Measurements from ENCODE around the gene PARD3B. TPM values are rescaled to one million over a fixed set of nuclear protein-coding genes. Genes with fewer than 3 reads are reported as not detected.

PARD3B gene
- total RNA-seq, 1 donor from 2014 or later, result 23.8 TPM

DNA sequence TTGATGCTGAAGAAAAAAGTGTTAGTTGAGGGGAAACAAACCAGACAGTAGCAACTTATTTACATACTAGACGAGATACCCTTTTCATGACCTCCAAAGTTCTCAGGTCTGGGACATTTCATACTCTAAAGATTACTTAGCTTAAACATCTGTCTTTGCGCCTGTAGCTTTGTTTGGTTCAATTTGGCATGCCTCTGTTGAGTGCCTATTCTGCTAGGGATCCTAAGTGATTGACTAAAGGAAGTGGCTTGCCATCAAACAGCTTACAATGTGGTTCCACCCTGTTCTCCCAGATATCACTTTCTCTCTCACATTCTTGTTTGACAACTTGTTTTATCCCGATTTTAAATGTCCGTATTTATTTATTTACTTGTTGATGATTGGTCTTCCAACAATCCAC is 488.8 kb downstream of the PARD3B start:
- Histone ChIP-seq H3K27me3 (ENCODE audit: low read depth) (no peaks in the 10 kb centered on the region), H3K27ac (no peak overlapping the region), H3K4me3 (no peak overlapping the region), H3K4me1 (no peaks in the 10 kb centered on the region), H3K9me3 (no peaks in the 10 kb centered on the region), H3K36me3 (no peaks in the 10 kb centered on the region)
- TF ChIP-seq, protein P1, sequence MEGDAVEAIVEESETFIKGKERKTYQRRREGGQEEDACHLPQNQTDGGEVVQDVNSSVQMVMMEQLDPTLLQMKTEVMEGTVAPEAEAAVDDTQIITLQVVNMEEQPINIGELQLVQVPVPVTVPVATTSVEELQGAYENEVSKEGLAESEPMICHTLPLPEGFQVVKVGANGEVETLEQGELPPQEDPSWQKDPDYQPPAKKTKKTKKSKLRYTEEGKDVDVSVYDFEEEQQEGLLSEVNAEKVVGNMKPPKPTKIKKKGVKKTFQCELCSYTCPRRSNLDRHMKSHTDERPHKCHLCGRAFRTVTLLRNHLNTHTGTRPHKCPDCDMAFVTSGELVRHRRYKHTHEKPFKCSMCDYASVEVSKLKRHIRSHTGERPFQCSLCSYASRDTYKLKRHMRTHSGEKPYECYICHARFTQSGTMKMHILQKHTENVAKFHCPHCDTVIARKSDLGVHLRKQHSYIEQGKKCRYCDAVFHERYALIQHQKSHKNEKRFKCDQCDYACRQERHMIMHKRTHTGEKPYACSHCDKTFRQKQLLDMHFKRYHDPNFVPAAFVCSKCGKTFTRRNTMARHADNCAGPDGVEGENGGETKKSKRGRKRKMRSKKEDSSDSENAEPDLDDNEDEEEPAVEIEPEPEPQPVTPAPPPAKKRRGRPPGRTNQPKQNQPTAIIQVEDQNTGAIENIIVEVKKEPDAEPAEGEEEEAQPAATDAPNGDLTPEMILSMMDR (IDR thresholded peaks at IDR 0.05), result no peak
- intact Hi-C loops (cut with DNase I), result no loop called here
- ATAC-seq, result no peak
- no peak for DNase-seq

DNA sequence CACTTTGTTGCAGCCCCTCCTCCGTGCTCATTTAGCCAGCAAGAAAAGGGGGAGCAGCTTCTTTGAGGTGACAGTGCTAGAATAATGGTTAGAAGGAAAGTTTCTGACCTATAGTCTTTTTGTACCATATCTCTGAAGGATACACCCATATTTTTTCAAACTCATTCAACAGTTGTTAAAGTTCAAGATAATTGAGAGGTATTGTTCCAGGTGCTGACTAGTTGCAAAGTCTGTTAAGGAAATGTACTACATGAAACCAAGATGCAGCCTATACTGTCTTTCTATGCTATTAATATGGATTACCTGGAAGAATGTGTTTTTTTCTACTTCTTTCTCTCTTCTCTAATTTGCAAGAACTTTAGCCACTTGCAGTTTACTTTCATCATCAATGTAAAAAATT is 495.0 kb downstream of the PARD3B start:
- DNase-seq (no peak), ATAC-seq (no peak)
- Histone ChIP-seq H3K27me3 (ENCODE audit: low read depth) (no peaks in the 10 kb centered on the region), H3K9me3 (no peaks in the 10 kb centered on the region), H3K4me3 (no peak overlapping the region), H3K4me1 (no peaks in the 10 kb centered on the region), H3K36me3 (no peaks in the 10 kb centered on the region), H3K27ac (no peak overlapping the region)
- intact Hi-C loops (cut with DNase I), result no loop called here
- TF ChIP-seq, protein P1 (IDR thresholded peaks at IDR 0.05), result no peak

DNA sequence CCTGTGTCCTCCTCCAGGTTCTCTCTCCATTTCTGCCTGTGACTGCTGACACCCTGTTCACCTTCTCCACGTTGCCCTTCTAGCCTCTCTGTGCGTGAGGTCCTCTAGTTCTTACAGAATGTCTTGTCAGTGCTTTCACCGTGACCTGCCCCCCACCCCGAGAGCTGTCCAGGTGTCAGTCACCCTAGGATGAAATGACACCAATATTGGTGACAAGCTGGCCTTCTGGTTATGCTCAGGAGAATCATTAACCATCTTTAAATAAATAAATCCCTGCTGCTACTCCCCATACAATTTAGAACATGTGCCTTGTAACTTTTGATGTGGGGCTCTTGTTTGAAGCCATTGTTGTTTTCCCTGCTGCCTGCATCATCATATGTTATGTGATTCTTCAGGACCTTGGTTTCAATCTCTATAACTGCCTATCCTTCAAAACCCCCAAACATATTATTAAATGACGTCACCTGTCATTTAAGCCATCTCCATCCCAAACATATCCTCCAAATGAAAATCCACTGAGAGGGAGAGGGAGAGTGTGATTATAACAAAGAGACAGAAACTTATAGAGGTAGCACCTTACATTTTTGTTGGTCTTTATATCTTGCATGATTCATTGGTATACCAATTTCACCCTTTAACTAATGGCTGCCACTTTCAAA is 496.3 kb downstream of the PARD3B start:
- DNase-seq, result no peak
- H3K4me3 ChIP-seq, result no peak overlapping the region
- TF ChIP-seq, protein P1 (IDR thresholded peaks at IDR 0.05), result no peak
- ATAC-seq, result no peak
- H3K27me3 ChIP-seq (ENCODE audit: low read depth), result no peaks in the 10 kb centered on the region
- H3K9me3 ChIP-seq, result no peaks in the 10 kb centered on the region
- no peaks in the 10 kb centered on the region for H3K4me1 ChIP-seq
- H3K27ac ChIP-seq, result no peak overlapping the region
- no peaks in the 10 kb centered on the region for H3K36me3 ChIP-seq
- intact Hi-C loops (cut with DNase I), result no loop called here

DNA sequence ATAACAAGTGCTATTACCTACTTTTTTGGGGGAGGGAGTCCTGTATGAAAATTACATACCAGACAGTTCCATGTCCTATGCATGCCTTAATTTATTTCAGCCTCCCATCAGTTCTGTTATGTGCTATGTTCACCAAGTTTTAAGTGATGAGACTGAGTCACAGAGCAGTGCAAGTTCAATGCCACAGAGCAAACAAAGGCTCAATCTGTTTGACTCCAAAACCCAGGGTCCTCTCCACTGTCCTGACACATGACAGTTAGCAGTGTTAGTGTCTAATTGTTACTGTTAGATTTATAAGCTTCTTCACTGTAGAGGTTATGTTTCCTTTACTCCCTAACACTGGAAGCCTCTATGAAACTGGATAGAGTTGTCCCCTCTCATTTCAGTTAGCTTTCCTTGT is 498.0 kb downstream of the PARD3B start:
- DNase-seq (no peak), ATAC-seq (no peak)
- H3K4me1 ChIP-seq, result no peaks in the 10 kb centered on the region
- H3K9me3 ChIP-seq, result no peaks in the 10 kb centered on the region
- no peaks in the 10 kb centered on the region for H3K27me3 ChIP-seq (ENCODE audit: low read depth)
- H3K4me3 ChIP-seq, result no peak overlapping the region
- intact Hi-C loops (cut with DNase I), result no loop called here
- H3K36me3 ChIP-seq, result no peaks in the 10 kb centered on the region
- no peak overlapping the region for H3K27ac ChIP-seq
- TF ChIP-seq, protein P1 (IDR thresholded peaks at IDR 0.05), result no peak

DNA sequence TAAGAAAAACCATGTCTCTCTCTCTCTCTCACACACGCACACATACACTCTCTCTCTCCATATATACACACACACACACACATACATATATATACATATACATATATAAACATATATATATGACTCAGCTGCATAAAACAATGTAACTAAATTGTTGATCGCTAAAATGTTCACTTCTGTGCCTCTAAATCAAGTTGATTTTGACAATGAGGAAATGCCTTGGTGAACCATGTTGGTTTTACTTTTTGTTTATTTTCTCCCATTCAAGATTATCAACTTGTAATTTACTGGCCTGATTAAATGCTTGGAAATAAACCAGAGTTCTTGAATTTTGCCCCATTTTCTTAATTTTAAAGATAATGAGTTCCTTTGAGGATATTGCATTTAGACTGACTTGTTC is 500.4 kb downstream of the PARD3B start:
- DNase-seq, result no peak
- TF ChIP-seq, protein P1 (IDR thresholded peaks at IDR 0.05), result no peak
- H3K9me3 ChIP-seq, result no peaks in the 10 kb centered on the region
- H3K4me3 ChIP-seq, result no peak overlapping the region
- no peak overlapping the region for H3K27ac ChIP-seq
- no peaks in the 10 kb centered on the region for H3K36me3 ChIP-seq
- H3K27me3 ChIP-seq (ENCODE audit: low read depth), result no peaks in the 10 kb centered on the region
- no peak for ATAC-seq
- no peaks in the 10 kb centered on the region for H3K4me1 ChIP-seq
- intact Hi-C loops (cut with DNase I), result no loop called here

Measured in lower lobe of right lung (tissue), 2 donors.